Measurements from ENCODE around the gene RTTN. TPM values are rescaled to one million over a fixed set of nuclear protein-coding genes. Genes with fewer than 3 reads are reported as not detected.

Gene RTTN
- polyA plus RNA-seq, 1 of the 3 experiments (the other 2 are of a cell fraction): 4.7 TPM

DNA sequence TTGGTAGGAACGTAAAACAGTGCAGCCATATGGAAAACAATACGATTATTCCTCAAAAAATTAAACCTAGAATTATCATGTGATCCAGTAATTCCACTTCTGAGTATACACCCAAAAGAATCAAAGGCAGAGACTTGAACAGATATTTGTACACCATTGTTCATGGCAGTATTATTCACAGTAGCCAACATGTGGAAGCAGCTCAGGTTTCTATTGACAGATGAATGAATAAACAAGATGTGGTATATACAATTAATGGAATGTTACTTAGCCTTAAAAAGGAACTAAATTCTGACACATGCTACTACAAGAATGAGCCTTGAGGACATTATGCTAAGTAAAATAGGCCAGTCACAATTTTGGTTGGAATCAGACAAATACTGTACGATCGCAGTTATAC, 14.2 kb upstream of the RTTN start:
- Histone ChIP-seq H3F3A (replicated peaks; ENCODE audit: insufficient read depth) (no peaks in the 10 kb centered on the region), H4K20me1 (ENCODE audit: insufficient read depth) (no peaks in the 10 kb centered on the region), H3K4me3 (ENCODE audit: low read depth in 2 of 2, low read length in 1 of 2) (no peak overlapping the region), H2AFZ (ENCODE audit: low read depth) (no peak overlapping the region), H3K36me3 (replicated peaks in 1 of 2; ENCODE audit: control insufficient read depth in 1 of 2, insufficient read depth in 2 of 2, low read length in 1 of 2) (no peaks in the 10 kb centered on the region), H3K9ac (no peak overlapping the region), H3K79me2 (ENCODE audit: insufficient read depth) (no peaks in the 10 kb centered on the region), H3K27me3 (ENCODE audit: insufficient read depth) (no peaks in the 10 kb centered on the region), H3K27ac (ENCODE audit: low read depth in 2 of 2, low read length in 1 of 2) (no peak overlapping the region), H3K9me2 (no peaks in the 10 kb centered on the region), H3K9me3 (no peaks in the 10 kb centered on the region), H3K4me1 (ENCODE audit: control insufficient read depth in 1 of 2, insufficient read depth in 2 of 2, low read depth in 1 of 2, low read length in 1 of 2) (peaks cover 0 to 3% of the 10 kb centered on the region in 2 experiments; a peak in 1 of 4 replicates), H3K4me2 (no peak overlapping the region)
- TF ChIP-seq EZH2phosphoT487 (IDR thresholded peaks at IDR 0.05; ENCODE audit: borderline replicate concordance, low read depth): no peak
- TF ChIP-seq, protein P1, sequence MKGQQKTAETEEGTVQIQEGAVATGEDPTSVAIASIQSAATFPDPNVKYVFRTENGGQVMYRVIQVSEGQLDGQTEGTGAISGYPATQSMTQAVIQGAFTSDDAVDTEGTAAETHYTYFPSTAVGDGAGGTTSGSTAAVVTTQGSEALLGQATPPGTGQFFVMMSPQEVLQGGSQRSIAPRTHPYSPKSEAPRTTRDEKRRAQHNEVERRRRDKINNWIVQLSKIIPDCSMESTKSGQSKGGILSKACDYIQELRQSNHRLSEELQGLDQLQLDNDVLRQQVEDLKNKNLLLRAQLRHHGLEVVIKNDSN (IDR thresholded peaks at IDR 0.05; ENCODE audit: borderline replicate concordance, low read depth): no peak
- TF ChIP-seq MXI1 (IDR thresholded peaks at IDR 0.05; ENCODE audit: low read depth, low read length): no peak
- TF ChIP-seq, protein P2, sequence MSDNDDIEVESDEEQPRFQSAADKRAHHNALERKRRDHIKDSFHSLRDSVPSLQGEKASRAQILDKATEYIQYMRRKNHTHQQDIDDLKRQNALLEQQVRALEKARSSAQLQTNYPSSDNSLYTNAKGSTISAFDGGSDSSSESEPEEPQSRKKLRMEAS (IDR thresholded peaks at IDR 0.05; ENCODE audit: low read depth): no peak
- no peak for TF ChIP-seq RXRA (IDR thresholded peaks at IDR 0.05; ENCODE audit: borderline replicate concordance, low read depth)
- no peak for TF ChIP-seq YY1 (IDR thresholded peaks at IDR 0.05; ENCODE audit: low read depth)
- TF ChIP-seq, protein P3, sequence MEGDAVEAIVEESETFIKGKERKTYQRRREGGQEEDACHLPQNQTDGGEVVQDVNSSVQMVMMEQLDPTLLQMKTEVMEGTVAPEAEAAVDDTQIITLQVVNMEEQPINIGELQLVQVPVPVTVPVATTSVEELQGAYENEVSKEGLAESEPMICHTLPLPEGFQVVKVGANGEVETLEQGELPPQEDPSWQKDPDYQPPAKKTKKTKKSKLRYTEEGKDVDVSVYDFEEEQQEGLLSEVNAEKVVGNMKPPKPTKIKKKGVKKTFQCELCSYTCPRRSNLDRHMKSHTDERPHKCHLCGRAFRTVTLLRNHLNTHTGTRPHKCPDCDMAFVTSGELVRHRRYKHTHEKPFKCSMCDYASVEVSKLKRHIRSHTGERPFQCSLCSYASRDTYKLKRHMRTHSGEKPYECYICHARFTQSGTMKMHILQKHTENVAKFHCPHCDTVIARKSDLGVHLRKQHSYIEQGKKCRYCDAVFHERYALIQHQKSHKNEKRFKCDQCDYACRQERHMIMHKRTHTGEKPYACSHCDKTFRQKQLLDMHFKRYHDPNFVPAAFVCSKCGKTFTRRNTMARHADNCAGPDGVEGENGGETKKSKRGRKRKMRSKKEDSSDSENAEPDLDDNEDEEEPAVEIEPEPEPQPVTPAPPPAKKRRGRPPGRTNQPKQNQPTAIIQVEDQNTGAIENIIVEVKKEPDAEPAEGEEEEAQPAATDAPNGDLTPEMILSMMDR (IDR thresholded peaks at IDR 0.05): no peak
- no peak for TF ChIP-seq RCOR1 (IDR thresholded peaks at IDR 0.05; ENCODE audit: low read length)
- TF ChIP-seq ELF1 (IDR thresholded peaks at IDR 0.05): no peak
- TF ChIP-seq MEF2A (IDR thresholded peaks at IDR 0.05; ENCODE audit: borderline replicate concordance, low read depth): no peak
- TF ChIP-seq TEAD4 (IDR thresholded peaks at IDR 0.05; ENCODE audit: borderline replicate concordance, insufficient read depth): no peak
- TF ChIP-seq NRF1 (IDR thresholded peaks at IDR 0.05; ENCODE audit: low read depth, low read length): no peak
- TF ChIP-seq GABPA (IDR thresholded peaks at IDR 0.05; ENCODE audit: low read depth): no peak
- no peak for TF ChIP-seq JUND (IDR thresholded peaks at IDR 0.05)
- no peak for TF ChIP-seq TCF12 (IDR thresholded peaks at IDR 0.05)
- TF ChIP-seq, protein P4, sequence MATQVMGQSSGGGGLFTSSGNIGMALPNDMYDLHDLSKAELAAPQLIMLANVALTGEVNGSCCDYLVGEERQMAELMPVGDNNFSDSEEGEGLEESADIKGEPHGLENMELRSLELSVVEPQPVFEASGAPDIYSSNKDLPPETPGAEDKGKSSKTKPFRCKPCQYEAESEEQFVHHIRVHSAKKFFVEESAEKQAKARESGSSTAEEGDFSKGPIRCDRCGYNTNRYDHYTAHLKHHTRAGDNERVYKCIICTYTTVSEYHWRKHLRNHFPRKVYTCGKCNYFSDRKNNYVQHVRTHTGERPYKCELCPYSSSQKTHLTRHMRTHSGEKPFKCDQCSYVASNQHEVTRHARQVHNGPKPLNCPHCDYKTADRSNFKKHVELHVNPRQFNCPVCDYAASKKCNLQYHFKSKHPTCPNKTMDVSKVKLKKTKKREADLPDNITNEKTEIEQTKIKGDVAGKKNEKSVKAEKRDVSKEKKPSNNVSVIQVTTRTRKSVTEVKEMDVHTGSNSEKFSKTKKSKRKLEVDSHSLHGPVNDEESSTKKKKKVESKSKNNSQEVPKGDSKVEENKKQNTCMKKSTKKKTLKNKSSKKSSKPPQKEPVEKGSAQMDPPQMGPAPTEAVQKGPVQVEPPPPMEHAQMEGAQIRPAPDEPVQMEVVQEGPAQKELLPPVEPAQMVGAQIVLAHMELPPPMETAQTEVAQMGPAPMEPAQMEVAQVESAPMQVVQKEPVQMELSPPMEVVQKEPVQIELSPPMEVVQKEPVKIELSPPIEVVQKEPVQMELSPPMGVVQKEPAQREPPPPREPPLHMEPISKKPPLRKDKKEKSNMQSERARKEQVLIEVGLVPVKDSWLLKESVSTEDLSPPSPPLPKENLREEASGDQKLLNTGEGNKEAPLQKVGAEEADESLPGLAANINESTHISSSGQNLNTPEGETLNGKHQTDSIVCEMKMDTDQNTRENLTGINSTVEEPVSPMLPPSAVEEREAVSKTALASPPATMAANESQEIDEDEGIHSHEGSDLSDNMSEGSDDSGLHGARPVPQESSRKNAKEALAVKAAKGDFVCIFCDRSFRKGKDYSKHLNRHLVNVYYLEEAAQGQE (IDR thresholded peaks at IDR 0.05; ENCODE audit: low read depth, low read length): no peak
- TF ChIP-seq, protein P5, sequence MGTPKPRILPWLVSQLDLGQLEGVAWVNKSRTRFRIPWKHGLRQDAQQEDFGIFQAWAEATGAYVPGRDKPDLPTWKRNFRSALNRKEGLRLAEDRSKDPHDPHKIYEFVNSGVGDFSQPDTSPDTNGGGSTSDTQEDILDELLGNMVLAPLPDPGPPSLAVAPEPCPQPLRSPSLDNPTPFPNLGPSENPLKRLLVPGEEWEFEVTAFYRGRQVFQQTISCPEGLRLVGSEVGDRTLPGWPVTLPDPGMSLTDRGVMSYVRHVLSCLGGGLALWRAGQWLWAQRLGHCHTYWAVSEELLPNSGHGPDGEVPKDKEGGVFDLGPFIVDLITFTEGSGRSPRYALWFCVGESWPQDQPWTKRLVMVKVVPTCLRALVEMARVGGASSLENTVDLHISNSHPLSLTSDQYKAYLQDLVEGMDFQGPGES (IDR thresholded peaks at IDR 0.05; ENCODE audit: low read depth, low read length): no peak
- no peak for TF ChIP-seq RFX5 (IDR thresholded peaks at IDR 0.05; ENCODE audit: low read length)
- no peak for DNase-seq
- ChIA-PET POLR2A (no interaction called here), CTCF (no interaction called here)
- 93% methylated on average over 4 of the region's 4 CpGs for WGBS (ENCODE audit: low lambda C conversion rate)

All from SK-N-SH (cell line).